ENCODE results near the gene HEPN1.
"Not testable (repeated sequence)": the region's sequence is repeated elsewhere in the genome, so short reads cannot be mapped to it uniquely, and the experiment has no call there.

HEPN1 gene

GRCh38 chr11:124950601-124951330 is 31.7 kb downstream of the HEPN1 start:
- no peak for TF ChIP-seq CTCF (IDR thresholded peaks at IDR 0.05; ENCODE audit: control insufficient read depth, extremely low read depth, insufficient read depth)
- no peak for DNase-seq (ENCODE audit: low read depth)
- H3K4me3 ChIP-seq (ENCODE audit: low read depth, low read length) = no peak overlapping the region

GRCh38 chr11:124951341-124951740 is 32.3 kb downstream of the HEPN1 start:
- no peak for TF ChIP-seq CTCF (IDR thresholded peaks at IDR 0.05; ENCODE audit: control insufficient read depth, extremely low read depth, insufficient read depth)
- DNase-seq (ENCODE audit: low read depth) = no peak
- no peak overlapping the region for H3K4me3 ChIP-seq (ENCODE audit: low read depth, low read length)

GRCh38 chr11:124953753-124954589 is 34.9 kb downstream of the HEPN1 start, which contains the start of gene CCDC15:
CCDC15 (plus strand) TSS chr11:124954202; CDS start chr11:124954733, 531 bp downstream.
- no peak for TF ChIP-seq CTCF (IDR thresholded peaks at IDR 0.05; ENCODE audit: control insufficient read depth, extremely low read depth, insufficient read depth)
- peak within 1 kb of the TSS; percentile 78 for H3K4me3 ChIP-seq (ENCODE audit: low read depth, low read length)
- DNase-seq (ENCODE audit: low read depth) = peak; percentile 96

- no peak for DNase-seq (ENCODE audit: low read depth)
- no peak for TF ChIP-seq CTCF (IDR thresholded peaks at IDR 0.05; ENCODE audit: control insufficient read depth, extremely low read depth, insufficient read depth)
- H3K4me3 ChIP-seq (ENCODE audit: low read depth, low read length) = peak overlapping the region; percentile 78
Measured at GRCh38 chr11:124954590-124954955, 35.5 kb downstream of the HEPN1 start.

GRCh38 chr11:124955035-124955434 is 36.0 kb downstream of the HEPN1 start:
- TF ChIP-seq CTCF (IDR thresholded peaks at IDR 0.05; ENCODE audit: control insufficient read depth, extremely low read depth, insufficient read depth) = no peak
- no peak for DNase-seq (ENCODE audit: low read depth)
- peak overlapping the region; percentile 78 for H3K4me3 ChIP-seq (ENCODE audit: low read depth, low read length)

GRCh38 chr11:124961972-124962609 is 43.0 kb downstream of the HEPN1 start:
- TF ChIP-seq CTCF (IDR thresholded peaks at IDR 0.05; ENCODE audit: control insufficient read depth, extremely low read depth, insufficient read depth) = peak; percentile 82
- H3K4me3 ChIP-seq (ENCODE audit: low read depth, low read length) = no peak overlapping the region
- peak; percentile 66 for DNase-seq (ENCODE audit: low read depth)

GRCh38 chr11:124968197-124968596 is 49.1 kb downstream of the HEPN1 start:
- DNase-seq (ENCODE audit: low read depth); H3K4me3 ChIP-seq (ENCODE audit: low read depth, low read length): not testable (repeated sequence)
